GM18867 (cell line): ENCODE data around the gene SPRR2D.
"Not testable (repeated sequence)": the region's sequence is repeated elsewhere in the genome, so short reads cannot be mapped to it uniquely, and the experiment has no call there.

Source experiments
- ATAC-seq: cut with Tn5 transposase; IDR thresholded peaks from one replicate; pipeline ENCODE4 v1.9.1; 2021; ENCODE audit warnings: mild to moderate bottlenecking, moderate library complexity; ENCODE audit not compliant: unreplicated experiment

SPRR2D gene

DNA sequence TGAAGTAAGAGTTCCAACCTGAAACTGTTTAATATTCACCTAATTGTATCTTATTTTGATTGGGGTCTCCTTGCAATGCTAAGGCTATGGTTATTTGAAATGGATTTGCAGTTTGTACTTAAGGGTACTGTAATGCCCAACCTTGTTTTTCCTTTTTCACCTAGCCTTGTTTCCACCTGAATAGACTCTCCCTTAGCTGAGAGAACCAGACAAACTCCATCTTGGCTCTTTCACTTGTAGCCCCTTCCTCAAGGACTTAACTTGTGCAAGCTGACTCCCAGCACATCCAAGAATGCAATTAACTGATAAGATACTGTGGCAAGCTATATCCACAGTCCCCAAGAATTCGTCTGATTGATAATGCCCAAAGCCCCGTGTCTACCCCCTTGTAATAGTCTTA lies 19.1 kb downstream of the SPRR2D start:
- not testable (repeated sequence) for ATAC-seq

DNA sequence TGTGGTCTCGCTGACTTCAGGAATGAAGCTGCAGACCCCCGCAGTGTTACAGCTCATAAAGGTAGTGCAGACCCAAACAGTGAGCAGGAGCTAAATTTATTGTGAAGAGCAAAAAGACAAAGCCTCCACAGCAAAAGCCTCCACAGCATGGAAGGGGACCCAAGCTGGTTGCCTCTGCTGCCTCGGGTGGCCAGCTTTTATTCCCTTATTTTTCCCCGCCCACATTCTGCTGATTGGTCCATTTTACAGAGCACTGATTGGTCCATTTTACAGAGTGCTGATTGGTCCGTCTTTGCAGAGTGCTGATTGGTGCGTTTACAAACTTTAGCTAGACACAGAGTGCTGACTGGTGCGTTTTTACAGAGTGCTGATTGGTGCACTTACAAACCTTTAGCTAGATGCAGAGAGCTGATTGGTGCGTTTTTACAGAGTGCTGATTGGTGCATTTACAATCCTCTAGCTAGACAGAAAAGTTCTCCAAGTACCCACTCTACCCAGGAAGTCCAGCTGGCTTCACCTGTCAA lies 29.6 kb downstream of the SPRR2D start:
- ATAC-seq, result not testable (repeated sequence)

DNA sequence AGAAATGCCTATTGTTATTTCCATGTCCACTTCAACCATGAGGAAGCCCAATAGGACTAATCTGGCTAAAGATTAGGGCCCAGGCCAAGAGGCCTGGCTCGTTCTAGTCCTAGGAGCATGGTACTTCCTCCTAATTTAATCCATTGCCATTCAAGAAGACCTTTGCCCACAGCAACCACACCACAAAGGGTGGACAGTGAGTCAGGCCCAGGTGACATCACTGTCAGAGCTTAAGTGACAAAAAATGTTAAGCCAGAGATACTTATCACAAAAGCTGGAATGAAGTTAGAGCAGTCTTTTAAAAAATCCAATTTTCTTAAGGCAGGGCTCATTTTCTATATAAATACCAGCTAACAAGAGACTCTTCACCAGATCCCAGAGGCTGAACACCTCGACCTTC lies 39.5 kb downstream of the SPRR2D start, which contains the start of gene SPRR3:
Gene SPRR3 (plus strand): TSS at position 368 of the 400 bp plus-strand sequence. CDS start 1,272 bp downstream, outside the sequence.
- no peak for ATAC-seq

DNA sequence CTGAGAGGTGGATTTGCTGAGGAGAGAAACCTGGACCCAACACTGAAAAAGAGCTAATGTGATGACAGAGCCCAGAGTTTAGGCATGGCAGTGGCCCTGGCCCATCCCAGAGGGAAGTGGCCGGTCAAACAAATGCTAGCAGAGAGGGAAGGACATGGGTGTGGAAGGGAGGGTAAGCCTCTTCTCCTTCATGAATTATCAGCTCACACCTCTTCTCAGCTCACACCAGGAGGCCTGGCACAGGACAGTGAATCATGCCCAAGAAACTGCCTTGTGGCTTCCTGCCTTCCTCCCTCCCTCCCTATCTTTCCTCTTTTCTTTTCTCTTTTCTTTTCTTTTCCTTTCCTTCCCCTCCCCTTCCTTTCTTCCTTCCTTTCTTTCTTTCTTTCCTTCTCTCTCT lies 40.6 kb downstream of the SPRR2D start:
- ATAC-seq, result no peak

DNA sequence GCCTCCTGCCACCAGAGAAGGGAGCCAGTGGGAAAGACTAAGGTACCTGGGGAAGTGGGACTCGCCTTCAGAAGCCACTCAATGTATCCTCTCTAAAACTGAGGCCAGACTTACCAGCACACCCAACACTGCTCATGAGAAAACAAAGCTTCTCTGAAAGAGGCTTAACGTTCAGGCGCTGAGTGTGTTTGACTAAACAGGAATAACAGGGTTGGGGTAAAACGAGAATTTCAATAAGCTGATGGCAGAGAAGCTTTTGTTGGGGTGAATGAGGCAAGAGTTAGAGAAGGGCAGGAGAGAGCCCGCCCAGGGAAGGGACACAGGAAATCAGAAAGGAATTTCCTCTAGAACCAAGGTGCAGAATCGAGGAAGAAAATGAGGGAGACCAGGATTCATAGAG lies 41.1 kb downstream of the SPRR2D start:
- ATAC-seq, result no peak

DNA sequence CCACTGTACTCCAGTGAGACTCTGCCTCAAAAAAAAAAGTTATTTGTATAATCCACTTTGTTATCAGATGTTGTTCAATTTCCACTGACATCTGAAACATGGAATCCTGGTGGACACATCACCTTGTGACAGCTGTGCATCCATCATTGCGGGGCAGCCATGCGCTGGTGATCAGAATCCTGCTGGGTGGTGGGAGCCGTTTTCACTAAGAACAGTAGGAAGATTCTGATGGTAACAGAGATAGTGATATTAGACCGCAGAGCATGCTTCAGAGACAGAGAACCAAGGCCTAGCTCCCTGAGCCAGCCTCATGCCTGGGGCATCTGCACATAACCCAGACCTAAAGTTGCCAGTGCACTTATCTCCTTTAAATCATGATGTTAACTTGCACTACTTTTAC lies 42.4 kb downstream of the SPRR2D start:
- no peak for ATAC-seq

GRCh38 chr1:152997901-152998300 lies 43.0 kb downstream of the SPRR2D start:
- ATAC-seq, result no peak

DNA sequence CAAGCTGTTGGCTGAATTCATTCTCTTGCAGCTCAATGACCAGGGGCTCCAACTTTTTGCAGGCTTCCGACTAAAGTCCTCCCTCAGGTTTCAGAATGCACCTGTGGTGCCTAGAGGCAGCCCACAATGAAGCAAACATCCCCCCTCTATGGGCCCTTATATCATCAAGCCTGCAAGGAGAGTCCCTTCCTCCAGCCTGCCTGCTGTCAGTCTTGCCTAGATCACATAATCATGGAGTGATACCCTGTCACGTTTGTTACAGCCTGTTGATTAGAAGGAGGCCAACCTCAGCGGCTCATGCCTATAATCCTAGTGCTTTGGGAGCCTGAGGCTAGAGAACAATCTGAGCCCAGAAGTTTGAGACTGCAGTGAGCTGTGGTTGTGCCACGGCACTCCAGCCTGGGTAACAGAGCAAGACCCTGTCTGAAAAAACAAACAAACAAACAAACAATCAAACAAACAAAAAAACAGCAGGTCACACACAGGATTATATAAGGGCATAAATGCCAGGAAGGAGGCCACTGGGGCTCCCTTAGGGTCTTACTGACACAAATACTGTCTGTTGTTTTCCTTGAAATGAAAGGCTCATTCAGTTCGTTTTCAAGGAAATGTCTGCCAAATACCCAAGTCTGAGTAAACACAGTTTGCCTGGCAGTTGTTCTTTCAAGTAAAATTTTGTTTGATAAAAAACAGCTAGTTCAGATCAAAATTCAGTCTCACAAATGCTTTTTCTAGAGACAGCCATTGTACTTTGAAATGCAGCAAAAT lies 44.1 kb downstream of the SPRR2D start:
- no peak for ATAC-seq

DNA sequence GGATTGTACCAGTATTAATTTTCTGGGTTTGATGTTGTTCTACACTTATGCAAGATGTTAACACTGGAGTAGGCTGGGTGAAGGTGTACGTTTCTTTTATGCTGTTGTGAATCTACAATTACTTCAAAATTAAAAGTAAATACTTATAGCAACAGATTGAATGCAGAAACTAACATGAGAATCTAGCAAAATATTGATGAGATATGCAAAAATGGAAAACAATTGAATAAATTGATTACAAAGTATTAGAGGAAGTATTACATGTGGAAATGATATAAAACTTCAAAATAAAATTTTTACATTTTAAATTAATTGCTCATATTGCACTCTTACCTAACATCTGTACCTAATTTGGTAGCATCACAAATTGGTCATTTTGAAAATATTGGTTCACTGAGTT lies 45.1 kb downstream of the SPRR2D start:
- ATAC-seq, result no peak

- no peak for ATAC-seq
Measured at GRCh38 chr1:152993186-152993585, 47.7 kb downstream of the SPRR2D start.
